GM12801 (cell line): Measurements from ENCODE around the gene BNIP5.

Experiments used
- TF ChIP-seq, protein P1 (sequence below): IDR thresholded peaks from one replicate; pipeline ENCODE4 v1.5.1; 2011; ENCODE audit warnings: control low read depth; ENCODE audit not compliant: insufficient read length; ENCODE audit errors: extremely low read depth

BNIP5 gene

DNA sequence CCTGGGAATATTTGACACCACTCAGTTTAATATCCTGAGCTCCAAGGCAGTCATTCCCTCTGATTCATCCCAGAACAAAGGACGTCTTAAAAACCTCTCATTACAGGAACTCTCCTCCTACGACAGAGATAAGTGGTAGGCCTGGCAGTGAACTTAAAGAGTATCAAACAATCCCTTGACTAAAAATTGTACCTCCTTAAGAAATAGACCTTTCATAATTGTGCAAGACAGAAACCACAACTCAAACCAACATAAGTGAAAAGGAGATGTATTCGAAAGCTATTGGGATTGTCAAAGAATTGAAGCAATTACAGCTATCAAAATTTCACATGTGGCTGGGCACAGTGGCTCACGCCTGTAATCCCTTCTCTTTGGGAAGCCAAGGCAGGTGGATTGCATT, 19.1 kb upstream of the BNIP5 start:
- TF ChIP-seq, protein P1, sequence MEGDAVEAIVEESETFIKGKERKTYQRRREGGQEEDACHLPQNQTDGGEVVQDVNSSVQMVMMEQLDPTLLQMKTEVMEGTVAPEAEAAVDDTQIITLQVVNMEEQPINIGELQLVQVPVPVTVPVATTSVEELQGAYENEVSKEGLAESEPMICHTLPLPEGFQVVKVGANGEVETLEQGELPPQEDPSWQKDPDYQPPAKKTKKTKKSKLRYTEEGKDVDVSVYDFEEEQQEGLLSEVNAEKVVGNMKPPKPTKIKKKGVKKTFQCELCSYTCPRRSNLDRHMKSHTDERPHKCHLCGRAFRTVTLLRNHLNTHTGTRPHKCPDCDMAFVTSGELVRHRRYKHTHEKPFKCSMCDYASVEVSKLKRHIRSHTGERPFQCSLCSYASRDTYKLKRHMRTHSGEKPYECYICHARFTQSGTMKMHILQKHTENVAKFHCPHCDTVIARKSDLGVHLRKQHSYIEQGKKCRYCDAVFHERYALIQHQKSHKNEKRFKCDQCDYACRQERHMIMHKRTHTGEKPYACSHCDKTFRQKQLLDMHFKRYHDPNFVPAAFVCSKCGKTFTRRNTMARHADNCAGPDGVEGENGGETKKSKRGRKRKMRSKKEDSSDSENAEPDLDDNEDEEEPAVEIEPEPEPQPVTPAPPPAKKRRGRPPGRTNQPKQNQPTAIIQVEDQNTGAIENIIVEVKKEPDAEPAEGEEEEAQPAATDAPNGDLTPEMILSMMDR, result no peak

DNA sequence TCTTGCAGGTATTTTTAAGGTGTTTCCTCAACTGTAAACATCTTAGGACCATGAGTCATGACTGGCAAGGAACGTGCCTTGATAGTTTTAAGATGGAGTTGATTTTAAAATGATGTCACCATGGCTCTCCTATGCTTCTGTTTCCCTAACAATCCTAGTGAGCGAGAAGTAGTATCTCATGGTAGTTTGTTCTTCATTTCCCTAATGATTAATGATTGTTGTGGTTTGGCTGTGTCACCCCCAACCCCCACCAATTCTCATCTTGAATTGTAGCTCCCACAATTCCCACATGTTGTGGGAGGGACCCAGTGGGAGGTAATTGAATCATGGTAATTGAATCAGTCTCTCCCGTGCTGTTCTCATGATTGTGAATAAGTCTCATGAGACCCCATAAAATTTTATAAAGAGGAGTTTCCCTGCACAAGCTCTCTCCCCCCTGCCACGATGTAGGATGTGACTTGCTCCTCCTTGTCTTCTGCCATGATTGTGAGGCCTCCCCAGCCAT, 16.8 kb upstream of the BNIP5 start:
- TF ChIP-seq, protein P1, result no peak

DNA sequence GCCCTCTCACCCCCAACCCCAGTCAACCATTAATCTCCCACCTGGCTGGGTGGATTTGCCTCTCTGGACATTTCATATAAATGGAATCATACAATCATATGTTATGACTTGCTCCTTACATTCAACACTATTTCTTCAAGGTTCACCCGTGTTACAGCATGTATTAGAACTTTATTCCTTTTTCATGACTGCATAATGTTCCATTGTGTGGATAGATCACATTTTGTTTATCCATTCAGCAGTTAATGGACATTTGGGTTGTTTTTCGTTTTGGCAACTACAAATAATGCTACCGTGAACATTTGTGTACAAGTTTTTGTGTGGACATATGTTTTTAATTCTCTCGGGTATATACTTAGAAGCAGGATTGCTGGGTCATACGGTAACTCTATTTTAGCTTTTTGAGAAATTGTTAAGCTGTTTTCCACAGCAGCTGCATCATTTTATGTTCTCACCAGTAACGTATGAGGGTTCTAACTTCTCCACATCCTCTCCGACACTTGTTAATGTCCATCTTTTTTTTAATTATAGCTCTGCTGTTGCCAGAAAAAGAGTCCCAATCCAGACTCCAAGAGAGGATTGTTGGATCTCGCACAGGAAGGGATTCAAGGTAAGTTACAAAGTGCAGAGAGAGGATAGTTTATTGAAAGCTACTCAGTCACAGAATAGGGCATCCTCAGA, 15.9 kb upstream of the BNIP5 start:
- TF ChIP-seq, protein P1, result no peak

DNA sequence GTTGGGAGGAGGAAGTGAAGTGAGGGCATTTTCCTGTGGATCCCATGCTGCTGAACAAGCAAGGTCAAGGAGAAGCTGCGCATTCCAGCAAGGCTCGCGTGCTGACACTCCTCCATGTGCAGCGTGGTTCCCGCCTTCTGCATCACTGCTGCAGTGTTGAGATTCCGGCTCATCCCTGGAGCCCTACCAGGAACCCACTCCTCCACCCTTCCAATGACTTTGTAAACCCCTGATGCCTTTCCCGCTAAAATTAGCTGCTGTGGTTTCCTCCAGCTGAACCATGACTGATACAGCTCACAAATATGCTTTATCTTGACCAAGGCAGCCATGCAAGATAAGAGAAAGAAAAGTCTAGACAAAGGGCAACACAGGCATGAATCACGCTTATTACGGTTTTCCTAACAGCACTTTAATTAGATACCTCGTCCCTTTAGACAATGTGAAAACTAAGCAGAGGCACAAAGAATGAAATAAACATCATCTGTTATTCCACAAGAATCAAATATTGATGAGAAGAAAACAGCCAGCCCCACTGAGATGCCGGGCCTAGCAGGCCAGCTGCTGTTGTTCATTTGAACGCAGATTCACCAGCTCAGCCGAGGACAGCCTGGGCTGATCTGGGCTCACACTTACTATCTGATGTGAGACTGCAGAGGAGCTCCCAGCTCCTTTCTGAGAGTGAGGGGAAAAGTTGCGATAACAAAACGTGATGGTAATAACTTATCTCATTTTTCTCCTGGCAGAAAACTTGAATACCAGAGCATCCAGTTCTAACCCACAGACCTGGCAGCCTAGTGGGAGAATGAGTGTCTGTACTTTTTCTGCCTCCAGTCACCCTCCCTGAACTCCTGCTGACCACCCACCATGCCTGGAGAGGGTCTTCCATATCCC, 14.2 kb upstream of the BNIP5 start:
- TF ChIP-seq, protein P1, result no peak

DNA sequence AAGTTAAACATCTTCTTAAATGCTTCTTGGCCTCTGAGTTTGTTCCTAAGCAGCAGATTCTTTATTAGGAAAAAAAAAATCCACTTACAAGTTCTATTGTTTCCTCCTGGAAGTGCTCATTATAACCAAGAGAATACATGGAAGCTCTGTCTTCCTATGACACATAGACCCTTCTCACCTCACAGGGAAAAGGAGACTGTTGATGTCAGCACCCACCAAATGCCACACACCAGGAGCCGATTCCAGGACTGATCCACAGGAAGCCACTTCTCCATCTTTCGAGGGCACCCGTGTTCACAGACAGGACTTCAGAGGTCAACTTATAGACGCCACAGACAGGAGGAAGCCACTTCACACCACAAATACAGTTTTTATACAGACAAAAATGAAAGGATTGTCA, 13.4 kb upstream of the BNIP5 start:
- TF ChIP-seq, protein P1, result no peak

DNA sequence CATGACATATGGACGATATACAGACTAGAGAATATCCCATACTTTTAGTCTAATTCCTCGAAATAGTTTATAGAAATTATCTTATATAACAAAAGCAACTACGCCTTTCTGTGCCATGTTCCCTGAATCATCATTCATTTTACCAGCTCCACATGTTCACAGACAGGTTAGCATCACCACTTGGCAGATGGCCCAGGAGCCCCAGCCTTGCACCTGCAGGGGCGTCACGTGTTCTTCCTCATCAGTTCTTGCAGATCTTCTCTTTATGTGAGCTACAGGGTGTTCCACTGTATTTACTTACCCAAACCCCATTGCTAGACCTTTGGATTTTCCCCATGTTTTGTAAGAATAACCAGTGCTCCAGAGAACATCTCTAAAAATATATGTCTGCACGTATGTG, 12.6 kb upstream of the BNIP5 start:
- TF ChIP-seq, protein P1, result no peak

DNA sequence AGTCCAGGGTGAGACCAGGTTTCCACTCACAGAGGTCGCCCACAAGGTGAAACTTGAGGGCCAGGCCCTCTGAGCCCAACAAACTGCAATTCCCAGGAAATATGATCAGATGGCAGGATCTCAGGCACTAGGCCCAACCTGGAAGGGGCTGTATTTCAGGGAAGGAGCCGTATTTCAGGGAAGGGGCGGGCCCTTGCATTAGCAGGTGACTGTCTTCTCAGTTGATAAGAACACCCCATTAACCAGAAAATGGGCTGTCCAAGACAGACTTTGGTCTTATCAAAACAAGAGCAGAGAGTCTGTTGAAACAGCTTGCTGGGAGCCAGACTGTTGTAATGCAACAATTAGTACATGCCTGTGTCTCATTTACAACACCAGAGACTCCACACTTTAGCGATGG, 10.9 kb upstream of the BNIP5 start:
- TF ChIP-seq, protein P1, result no peak
